GM18502 (cell line): ENCODE data around the gene KLK8.

Experiments
- ATAC-seq: cut with Tn5 transposase; IDR thresholded peaks from one replicate; pipeline ENCODE4 v1.9.1; 2021; ENCODE audit warnings: mild to moderate bottlenecking; ENCODE audit not compliant: unreplicated experiment, poor library complexity

KLK8 gene

DNA sequence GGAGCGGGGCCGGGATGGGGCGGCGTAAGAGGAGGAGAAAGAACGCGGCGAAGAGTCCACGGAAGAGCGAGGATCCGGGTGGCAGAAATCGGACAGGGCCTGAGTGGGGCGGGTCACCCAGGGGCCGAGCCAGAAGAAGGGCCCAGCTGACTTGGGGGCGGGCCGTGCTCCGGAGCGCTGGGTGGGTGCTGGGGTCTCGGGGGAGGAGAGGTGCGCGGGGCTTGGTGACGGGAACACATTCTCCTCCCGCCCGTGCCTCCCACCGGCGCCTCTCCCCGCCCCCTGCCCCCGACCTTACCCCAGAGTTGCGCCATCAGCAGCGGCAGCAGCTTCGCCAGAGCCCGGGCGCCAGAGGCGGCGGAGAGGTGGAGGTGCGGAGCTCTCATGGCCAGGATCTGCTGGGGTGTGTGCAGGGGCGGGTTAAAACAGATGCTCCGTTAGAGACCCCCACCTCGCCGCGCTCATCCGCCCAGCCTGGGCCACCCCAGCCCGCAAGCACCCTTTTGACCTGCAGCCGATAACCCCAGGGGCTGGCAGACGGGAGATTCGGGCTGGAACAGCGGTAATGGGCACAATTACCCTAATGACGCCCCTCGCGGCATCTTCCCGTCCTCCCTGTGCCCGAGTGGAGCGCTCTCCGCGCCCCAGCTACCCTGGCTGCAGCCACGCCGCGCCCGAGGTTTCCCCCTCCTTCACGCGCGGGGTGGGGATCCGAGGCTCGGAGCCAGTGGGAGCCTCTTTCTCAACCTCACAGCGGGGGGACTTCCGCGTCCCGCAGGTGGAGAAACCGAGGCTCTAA, 17.5 kb upstream of the KLK8 start:
- ATAC-seq, result no peak

- no peak for ATAC-seq
Measured at GRCh38 chr19:51016798-51017683, 15.6 kb upstream of the KLK8 start.

DNA sequence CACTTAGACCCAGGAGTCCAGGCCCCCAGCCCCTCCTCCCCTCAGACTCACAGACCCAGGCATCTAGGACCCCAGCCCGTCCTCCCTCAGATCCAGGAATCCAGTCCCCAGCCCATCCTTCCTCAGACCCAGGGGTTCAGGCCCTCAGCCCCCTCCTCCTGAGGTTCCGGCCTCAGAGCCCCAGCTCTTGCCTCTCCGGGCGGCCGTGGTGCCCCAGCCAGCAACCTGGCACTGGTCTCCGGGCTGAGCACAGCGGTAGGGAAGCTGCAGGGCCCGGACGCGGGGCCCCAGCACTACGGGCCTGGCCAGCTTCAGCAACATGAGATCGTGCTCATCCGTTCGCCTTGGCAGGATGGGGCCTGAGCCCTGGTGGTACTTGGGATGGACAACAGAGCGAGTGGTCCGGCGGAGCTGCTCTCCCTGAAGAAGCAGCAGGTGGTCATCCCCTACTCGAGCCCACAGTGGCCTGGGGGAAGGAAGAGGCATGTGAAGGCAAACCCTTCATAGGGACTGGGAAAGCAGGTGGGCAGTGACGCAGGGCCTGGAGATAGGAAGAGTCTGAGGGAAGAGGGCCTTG, 14.4 kb upstream of the KLK8 start:
- ATAC-seq, result no peak

GRCh38 chr19:51014242-51014641, 12.8 kb upstream of the KLK8 start:
- ATAC-seq, result no peak

- ATAC-seq, result no peak
Measured at GRCh38 chr19:51012661-51013190, 11.3 kb upstream of the KLK8 start.

DNA sequence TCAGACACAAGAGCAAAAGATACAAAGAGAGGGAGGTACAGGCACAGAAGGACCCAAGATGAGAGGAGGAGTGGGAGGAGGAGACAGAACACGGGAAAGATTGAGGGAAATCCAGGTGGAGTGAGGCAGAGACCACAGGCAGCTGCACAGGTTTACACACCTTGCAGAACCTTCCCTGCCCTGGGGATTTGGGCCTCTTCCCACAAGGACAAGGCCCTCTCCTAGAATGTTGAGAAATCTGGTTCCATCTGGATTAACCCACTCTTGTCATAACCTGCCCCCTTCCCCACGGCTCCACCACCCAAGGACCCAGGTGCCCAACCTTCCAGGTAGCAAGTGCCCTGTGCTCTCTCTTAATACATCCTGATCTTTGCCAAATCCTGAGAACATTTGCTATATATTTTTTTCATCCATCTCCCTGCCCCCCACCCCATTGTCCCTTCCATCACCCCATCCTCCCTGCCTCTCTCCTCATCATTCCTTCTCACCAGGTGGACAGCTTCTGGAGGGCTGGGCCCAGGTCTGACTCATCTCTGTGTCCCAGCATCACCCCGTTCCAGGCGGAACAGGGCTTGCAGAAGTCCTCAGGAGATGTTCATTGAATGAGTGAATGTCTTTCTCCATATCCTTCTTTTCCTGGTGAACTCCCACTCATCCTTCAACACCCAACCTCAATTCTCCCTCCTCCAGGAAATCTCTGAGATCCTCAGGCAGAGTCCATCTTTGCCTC, 8.8 kb upstream of the KLK8 start:
- ATAC-seq, result no peak

DNA sequence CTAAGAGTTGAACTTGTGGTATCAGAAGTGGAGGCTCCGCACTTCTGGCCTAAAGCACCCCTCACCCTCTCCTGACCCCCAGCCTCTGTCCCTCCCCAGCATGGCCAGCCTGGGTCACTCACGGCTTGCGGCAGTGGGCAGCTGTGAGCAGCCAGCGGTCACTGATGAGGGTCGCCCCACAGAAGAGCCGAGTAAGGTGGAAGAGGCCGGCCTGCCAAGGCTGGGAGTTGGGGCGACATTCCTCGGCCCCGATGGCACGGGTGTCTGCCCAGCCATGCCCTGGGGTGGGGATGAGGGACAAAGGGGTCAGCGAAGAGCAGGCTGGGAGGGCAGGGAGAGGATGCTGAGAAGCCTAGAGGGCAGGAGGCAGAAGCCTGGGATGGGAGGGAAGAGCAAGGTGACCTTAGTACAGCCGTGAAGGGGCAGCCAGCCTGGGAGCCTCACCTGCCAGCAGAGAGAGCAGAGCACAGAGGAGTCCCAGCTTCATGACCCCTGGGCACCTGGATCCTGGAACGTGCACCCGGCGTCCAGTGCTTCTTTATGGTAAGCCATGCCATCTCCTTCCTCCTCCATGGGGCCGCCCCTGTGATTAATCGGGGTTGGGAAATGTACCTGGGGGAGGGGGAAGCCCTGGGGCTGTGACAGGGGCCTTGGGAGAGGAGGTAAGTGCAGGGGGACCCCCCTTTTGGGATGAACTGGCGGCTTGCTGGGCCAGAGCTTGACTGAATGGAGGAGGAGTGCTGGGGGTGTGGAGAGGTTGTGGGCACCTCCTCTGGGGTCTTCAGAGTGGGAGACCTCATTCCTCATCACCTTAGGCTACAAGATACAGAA, 7.9 kb upstream of the KLK8 start:
- ATAC-seq, result no peak

GRCh38 chr19:51007488-51007887, 6.1 kb upstream of the KLK8 start:
- no peak for ATAC-seq

DNA sequence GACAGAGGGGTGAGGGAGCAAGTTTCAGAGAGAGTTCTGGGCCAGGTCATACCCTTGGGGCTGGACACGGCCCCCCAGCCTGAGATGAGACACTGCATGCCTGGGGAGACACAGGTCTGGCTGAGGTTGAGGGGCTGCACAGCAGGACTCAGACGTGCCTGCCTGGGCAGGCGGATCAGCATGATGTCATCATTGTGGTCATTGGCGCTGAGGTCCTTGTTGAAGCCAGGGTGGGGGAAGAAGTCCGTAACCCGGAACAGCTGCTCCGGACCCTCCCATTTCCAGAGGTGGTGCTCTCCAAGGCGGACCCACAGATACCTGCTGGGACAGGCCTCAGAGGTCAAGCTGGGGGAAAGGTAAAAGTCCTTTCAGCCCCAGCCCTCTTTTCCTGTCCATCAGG, 5.0 kb upstream of the KLK8 start:
- ATAC-seq, result no peak

DNA sequence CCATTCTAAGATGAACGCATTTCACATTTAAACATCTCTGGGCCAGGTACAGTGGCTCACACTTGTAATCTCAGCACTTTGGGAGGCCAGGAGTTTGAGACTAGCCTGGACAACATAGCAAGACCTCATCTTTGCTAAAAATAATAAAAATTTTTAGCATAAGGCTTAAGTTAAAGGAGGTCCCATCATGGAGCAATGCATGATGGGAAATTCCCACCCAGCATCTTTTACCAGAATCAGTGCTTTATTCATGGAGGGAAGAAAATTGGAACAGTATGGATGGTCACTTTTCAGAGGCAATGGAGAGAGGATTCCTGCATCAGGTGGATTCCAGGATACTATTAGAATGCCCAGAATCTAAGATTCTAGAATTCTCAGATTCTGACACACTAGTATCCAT, 3.8 kb upstream of the KLK8 start:
- no peak for ATAC-seq

DNA sequence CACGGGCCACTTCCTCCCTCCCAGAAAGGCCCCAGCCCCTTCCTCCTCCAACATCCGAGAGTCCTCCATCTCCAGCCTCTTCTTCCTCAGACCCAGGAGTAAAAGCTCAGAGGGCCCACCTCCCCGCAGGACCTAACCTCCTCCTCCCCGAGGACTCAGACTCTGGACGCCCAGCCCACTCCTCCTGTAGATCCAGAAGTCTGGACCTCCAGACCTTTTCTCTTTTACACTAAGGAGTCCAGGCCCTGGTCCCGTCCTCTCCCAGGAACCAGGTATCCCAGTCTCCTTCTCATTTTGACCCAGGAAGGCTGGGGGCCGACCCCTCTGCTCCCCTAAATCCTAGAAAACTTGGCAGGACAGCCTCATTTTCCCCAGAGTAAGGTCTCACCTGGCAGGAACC, 1.9 kb upstream of the KLK8 start:
- ATAC-seq, result no peak

DNA sequence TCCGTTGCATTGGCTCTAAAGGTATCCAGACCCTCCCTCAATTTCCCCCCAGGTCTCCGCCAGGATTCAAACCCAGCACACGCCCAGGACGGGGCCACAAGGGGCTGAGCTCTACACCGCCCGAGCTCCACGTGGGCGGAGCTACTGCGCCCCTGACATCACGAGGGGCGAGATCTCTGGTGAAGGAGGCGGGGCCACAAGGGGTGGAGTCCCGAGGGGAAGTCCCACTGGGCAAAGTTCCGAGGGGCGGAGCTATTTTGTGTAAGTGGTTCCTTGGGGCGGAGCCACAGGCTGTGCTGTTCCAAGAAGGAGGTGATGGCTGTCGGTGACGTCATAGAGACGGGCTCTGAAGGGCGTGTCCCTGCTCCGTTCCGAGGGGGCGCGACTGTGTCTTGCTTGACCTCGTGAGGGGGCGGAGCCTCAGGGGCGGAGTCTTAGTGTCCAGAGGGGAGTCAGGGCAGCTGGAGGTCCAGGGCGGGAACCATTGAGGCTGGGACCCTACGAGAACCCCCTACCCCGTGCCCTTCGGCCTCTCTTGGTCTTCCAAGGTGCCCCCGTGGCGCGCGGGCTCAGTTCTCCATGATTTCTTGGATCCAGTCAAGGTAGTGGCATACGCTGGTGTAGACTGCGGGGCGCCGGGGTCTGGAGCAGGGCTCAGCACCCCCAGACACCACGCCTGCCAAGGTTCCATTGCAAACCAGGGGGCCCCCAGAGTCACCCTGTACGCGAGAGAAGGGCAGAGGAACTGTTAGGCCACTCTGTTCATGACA, 1.3 kb upstream of the KLK8 start:
- ATAC-seq, result no peak

DNA sequence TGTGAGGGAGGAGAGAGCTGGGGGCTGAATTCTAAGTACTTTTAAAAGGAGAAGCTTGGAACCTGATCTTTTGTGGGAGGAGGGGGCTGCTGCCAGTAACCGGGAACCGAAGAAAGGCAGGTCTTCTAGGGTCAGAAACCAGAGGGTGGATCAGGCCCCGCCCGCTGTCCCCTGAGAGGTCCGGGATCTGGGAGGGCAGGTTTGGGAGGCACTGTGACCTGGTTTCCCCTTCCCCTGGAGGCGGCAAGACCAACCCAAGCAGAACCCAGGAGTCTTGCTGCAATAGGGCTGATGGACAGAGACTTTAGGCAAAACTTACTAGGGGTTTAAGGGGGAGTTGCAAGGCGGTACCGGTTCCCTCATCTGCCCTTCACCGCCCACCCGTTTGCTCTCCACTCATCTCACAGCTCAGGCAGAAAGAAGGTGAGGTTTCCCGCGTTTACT, 707 bp upstream of the KLK8 start:
- ATAC-seq, result no peak

DNA sequence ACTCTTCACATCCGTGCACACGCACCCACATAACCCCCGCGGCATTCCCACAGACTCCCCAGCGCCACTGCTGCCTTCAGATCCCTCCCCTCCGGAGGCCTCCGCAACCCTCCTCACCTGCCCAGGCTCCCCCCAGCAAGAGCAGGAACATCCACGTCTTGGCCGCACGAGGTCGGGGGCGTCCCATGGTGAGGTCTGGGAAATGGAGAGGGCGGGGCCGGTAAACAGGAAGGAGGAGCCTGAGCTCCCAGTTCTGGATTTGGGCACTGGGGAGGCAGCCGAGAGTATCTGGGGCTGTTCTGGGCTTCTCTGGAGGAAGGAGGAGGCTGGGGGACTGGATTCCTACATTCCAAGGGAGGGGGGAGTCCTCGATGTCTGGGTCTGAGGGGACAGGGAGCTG, 423 bp downstream of the KLK8 start:
- ATAC-seq, result no peak

DNA sequence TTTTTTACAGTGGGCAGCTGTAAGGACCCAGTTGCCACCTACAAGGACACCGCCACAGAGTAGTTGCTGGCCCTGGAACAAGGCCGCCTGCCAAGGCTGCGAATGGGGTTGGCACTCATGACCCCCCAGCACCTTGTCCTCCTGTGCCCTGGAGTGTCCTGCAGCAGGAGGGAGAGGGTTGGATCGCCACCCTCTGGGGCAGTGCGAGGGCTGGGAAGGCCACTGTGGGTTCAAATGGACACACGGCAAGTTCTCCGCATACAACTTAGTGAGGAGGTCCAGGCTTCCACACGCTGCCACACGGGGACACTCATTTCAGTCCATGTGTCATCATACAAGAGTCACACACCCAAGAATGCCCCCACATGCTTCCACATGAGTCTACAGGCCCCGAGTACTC, 978 bp downstream of the KLK8 start:
- no peak for ATAC-seq

DNA sequence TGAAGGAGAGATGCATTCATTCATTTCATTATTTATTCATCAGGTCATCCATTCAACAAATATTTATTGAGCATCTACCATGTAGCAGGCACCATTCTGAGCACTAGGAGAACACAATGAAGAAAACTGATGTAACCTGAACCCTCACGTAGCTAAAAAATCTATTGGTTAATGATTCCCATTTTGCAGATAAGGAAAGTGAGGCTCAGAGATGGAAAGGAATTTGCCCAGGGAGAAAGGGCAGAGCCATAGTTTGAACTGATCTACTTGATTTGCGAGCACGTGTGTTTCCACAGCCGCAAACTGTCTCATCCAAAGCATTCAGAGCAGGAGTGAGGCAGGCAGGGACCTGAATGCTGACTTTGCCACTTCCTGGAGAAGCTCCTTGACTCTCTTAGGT, 2.7 kb downstream of the KLK8 start:
- ATAC-seq, result no peak

GRCh38 chr19:50998061-50998460, 3.3 kb downstream of the KLK8 start:
- ATAC-seq, result no peak

DNA sequence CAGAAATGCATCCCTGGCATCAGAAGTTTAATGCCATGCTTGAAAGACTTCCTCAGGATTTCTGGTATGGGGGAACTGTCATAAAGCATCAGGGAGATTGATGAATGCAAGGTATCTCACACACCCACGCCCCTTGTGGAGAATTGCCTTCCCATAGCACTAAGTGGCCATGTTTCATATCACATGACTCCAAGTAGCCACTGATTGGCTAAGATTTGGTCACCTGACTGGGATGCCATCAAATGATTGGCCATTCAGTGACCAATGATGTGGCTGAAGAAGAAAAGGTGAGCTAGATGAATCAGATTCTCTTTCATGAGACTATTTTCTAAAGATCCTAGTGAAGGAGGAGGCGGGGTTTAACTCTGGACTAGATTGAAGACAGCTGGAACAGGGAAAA, 7.3 kb downstream of the KLK8 start:
- ATAC-seq, result no peak

DNA sequence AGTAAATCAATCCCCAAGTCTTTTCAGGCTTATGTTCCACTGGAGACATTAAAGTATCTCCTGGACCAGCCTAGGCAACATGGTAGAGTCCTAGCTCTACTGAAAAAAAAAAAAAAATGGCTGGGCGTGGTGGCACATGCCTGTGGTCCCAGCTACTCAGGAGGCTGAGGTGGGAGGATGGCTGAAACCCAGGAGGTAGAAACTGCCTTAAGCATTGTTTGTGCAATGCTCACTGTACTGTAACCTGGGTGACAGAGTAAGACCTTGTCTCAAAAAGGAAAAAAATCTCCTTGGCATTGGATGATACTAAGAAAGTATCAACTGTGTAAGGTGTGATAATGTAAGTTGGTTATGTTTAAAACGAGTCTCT, 8.8 kb downstream of the KLK8 start:
- ATAC-seq, result no peak
